ENCODE results near the gene KRTAP19-1. TPM values are rescaled to one million over a fixed set of nuclear protein-coding genes. Genes with fewer than 3 reads are reported as not detected.

The KRTAP19-1 gene
- total RNA-seq, 1 donor from 2014 or later, result not detected

- no peaks in the 10 kb centered on the region for H3K4me1 ChIP-seq
- no peak within 1 kb of the TSS for H3K27ac ChIP-seq
- intact Hi-C loops (cut with DNase I), result no loop called here
- H3K27me3 ChIP-seq, result no peaks in the 10 kb centered on the region
- H3K36me3 ChIP-seq, result no peaks in the 10 kb centered on the region
- no peak within 1 kb of the TSS for H3K4me3 ChIP-seq
- no peaks in the 10 kb centered on the region for H3K9me3 ChIP-seq
- TF ChIP-seq, protein P1, sequence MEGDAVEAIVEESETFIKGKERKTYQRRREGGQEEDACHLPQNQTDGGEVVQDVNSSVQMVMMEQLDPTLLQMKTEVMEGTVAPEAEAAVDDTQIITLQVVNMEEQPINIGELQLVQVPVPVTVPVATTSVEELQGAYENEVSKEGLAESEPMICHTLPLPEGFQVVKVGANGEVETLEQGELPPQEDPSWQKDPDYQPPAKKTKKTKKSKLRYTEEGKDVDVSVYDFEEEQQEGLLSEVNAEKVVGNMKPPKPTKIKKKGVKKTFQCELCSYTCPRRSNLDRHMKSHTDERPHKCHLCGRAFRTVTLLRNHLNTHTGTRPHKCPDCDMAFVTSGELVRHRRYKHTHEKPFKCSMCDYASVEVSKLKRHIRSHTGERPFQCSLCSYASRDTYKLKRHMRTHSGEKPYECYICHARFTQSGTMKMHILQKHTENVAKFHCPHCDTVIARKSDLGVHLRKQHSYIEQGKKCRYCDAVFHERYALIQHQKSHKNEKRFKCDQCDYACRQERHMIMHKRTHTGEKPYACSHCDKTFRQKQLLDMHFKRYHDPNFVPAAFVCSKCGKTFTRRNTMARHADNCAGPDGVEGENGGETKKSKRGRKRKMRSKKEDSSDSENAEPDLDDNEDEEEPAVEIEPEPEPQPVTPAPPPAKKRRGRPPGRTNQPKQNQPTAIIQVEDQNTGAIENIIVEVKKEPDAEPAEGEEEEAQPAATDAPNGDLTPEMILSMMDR (IDR thresholded peaks at IDR 0.05), result no peak
- no peak for DNase-seq (ENCODE audit: low spot score in 2 of 2)
Measured at GRCh38 chr21:30491963-30492428, 11.8 kb upstream of the KRTAP19-1 start, which contains the start of gene KRTAP19-3. KRTAP19-3 (minus strand) TSS chr21:30492013; CDS start chr21:30491957, 56 bp downstream.

DNA sequence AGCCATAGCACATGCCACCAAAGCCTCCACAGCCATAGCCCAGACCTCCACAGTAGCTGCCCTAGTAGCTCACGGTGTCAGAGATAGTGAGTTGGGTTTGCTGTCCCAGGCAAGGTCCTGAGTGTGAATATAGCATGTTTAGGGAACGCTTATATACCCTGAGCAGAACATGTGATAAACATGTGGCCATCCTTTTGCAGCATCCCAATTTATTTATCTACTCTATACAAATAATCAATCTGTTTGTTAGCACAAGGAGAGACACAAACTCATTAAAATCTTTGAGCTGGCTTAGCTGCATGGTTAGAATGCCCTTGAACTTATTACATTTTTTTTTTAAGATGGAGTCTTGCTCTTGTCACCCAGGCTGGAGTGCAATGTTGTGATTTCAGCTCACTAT lies 7.2 kb upstream of the KRTAP19-1 start, which contains the start of gene KRTAP19-2:
Gene KRTAP19-2 (minus strand): TSS at position 101 of the 400 bp plus-strand sequence. CDS start 88 bp downstream, at position 13.
- H3K9me3 ChIP-seq, result no peaks in the 10 kb centered on the region
- no peak within 1 kb of the TSS for H3K4me3 ChIP-seq
- H3K36me3 ChIP-seq, result no peaks in the 10 kb centered on the region
- intact Hi-C loops (cut with DNase I), result no loop called here
- TF ChIP-seq, protein P1 (IDR thresholded peaks at IDR 0.05), result no peak
- no peaks in the 10 kb centered on the region for H3K27me3 ChIP-seq
- H3K27ac ChIP-seq, result no peak within 1 kb of the TSS
- DNase-seq (ENCODE audit: low spot score in 2 of 2), result no peak
- H3K4me1 ChIP-seq, result no peaks in the 10 kb centered on the region

- Histone ChIP-seq H3K27me3 (no peaks in the 10 kb centered on the region), H3K36me3 (no peaks in the 10 kb centered on the region), H3K4me3 (no peak overlapping the region), H3K9me3 (no peaks in the 10 kb centered on the region), H3K27ac (no peak overlapping the region), H3K4me1 (no peaks in the 10 kb centered on the region)
- TF ChIP-seq, protein P1 (IDR thresholded peaks at IDR 0.05), result no peak
- intact Hi-C loops (cut with DNase I), result no loop called here
- DNase-seq (ENCODE audit: low spot score in 2 of 2), result no peak
Measured at GRCh38 chr21:30486180-30486579, 6.0 kb upstream of the KRTAP19-1 start.

- Histone ChIP-seq H3K27ac (no peak overlapping the region), H3K4me3 (no peak overlapping the region), H3K4me1 (no peaks in the 10 kb centered on the region), H3K36me3 (no peaks in the 10 kb centered on the region), H3K27me3 (no peaks in the 10 kb centered on the region), H3K9me3 (no peaks in the 10 kb centered on the region)
- DNase-seq (ENCODE audit: low spot score in 2 of 2), result no peak
- intact Hi-C loops (cut with DNase I), result no loop called here
- TF ChIP-seq, protein P1 (IDR thresholded peaks at IDR 0.05), result no peak
Measured at GRCh38 chr21:30482130-30482529, 2.0 kb upstream of the KRTAP19-1 start.

DNA sequence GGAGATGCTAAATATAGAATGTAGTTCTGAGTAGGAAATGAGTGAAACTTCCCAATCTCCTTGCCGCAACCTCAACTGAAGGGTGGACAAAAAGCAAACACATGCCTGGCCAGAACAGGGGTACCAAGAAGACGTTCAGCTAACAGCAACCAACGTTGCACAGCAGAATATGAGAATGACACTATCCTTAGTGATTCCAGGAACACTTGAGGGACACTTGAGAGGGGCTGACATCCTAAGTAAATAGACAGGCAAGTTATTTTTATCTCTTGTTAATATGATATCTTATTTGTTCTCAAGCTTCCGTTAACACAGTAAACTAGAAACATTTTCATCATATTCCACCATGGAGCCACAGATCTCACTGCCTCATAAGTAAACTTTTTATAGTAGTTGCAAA lies 908 bp downstream of the KRTAP19-1 start:
- DNase-seq (ENCODE audit: low spot score in 2 of 2), result no peak
- intact Hi-C loops (cut with DNase I), result no loop called here
- Histone ChIP-seq H3K36me3 (no peaks in the 10 kb centered on the region), H3K27ac (no peak overlapping the region), H3K4me1 (no peaks in the 10 kb centered on the region), H3K9me3 (no peaks in the 10 kb centered on the region), H3K27me3 (no peaks in the 10 kb centered on the region), H3K4me3 (no peak overlapping the region)
- TF ChIP-seq, protein P1 (IDR thresholded peaks at IDR 0.05), result no peak

DNA sequence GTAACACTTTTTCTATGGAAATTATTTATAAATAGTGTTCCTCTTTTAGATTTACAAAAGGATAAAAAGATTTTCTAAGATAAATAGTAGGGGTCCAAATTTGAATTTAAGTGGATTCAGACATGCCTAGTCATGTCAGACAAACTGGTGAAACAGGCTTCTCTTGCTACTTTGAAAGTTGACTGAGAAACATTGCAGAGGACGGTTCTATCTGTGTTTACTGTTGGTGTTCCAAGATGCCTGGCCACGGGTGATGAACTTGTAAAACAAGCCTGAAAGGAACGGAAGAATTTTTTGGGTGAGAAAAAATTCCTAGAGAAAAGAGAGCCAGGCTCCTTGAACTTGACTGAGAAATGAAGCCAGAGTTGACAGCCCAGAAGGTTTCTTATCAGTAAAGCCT lies 2.2 kb downstream of the KRTAP19-1 start:
- H3K36me3 ChIP-seq, result no peaks in the 10 kb centered on the region
- no peak overlapping the region for H3K4me3 ChIP-seq
- no peak overlapping the region for H3K27ac ChIP-seq
- intact Hi-C loops (cut with DNase I), result no loop called here
- TF ChIP-seq, protein P1 (IDR thresholded peaks at IDR 0.05), result no peak
- no peaks in the 10 kb centered on the region for H3K9me3 ChIP-seq
- DNase-seq (ENCODE audit: low spot score in 2 of 2), result no peak
- no peaks in the 10 kb centered on the region for H3K27me3 ChIP-seq
- no peaks in the 10 kb centered on the region for H3K4me1 ChIP-seq
